SK-N-SH (cell line): ENCODE measurements around the gene MACO1. TPM values are rescaled to one million over a fixed set of nuclear protein-coding genes. Genes with fewer than 3 reads are reported as not detected.

ENCODE experiments used
- CTCF ChIA-PET: fragments of 300-600, 350-600 bp; formaldehyde crosslinking; extraction: SDS; loops from one replicate; lab custom pipeline; 2021; lab: Yijun Ruan, JAX
- POLR2A ChIA-PET: fragments of 350-600 bp; sonication (Branson Sonifier 250); formaldehyde crosslinking; extraction: SDS; loops from one replicate; lab custom pipeline; 2020; ENCODE audit warnings: antibody characterized with exemption, inconsistent platforms; lab: Yijun Ruan, JAX
- DNase-seq: peaks from one replicate; pipeline ENCODE4 v3.0.0; 2012
- H2AFZ ChIP-seq: fragments of 200-600 bp; sonication (generic); 2 replicates; pipeline ENCODE4 v1.8.1; 2016; ENCODE audit warnings: antibody characterized with exemption, mild to moderate bottlenecking, low read depth
- H3F3A ChIP-seq: fragments of 200-600 bp; sonication (generic); replicated peaks from 2 replicates; pipeline ENCODE3; 2016; ENCODE audit warnings: antibody characterized with exemption, mild to moderate bottlenecking; ENCODE audit not compliant: insufficient read depth
- H3K27ac ChIP-seq, 2 experiments: fragments of 200-500 bp in 1 of 2; fragments of 200-600 bp in 1 of 2; sonication (Bioruptor generic) in 1 of 2; sonication (generic), shearing (Covaris generic) in 1 of 2; 2 replicates each; pipeline versions ENCODE4 v1.5.1 to v1.6.1; 2014 to 2016; ENCODE audit warnings: low read depth in 2 of 2, inconsistent platforms in 1 of 2, low read length in 1 of 2, mild to moderate bottlenecking in 1 of 2, mixed read lengths in 1 of 2
- H3K27me3 ChIP-seq: fragments of 200-600 bp; sonication (generic), shearing (Covaris generic); 2 replicates; pipeline ENCODE4 v1.6.1; 2016; ENCODE audit warnings: mixed run types; ENCODE audit not compliant: insufficient read depth
- H3K36me3 ChIP-seq, 2 experiments: fragments of 200-500 bp in 1 of 2; fragments of 200-600 bp in 1 of 2; sonication (Bioruptor generic) in 1 of 2; sonication (generic) in 1 of 2; replicated peaks in 1 of 2; 2 replicates each; pipeline versions ENCODE3 to v1.5.1; 2014 to 2016; ENCODE audit warnings: low read length in 1 of 2, mild to moderate bottlenecking in 1 of 2; ENCODE audit not compliant: insufficient read depth in 2 of 2, control insufficient read depth in 1 of 2
- H3K4me1 ChIP-seq, 2 experiments: fragments of 200-500 bp in 1 of 2; fragments of 200-600 bp in 1 of 2; sonication (Bioruptor generic) in 1 of 2; sonication (generic), shearing (Covaris generic) in 1 of 2; 2 replicates each; pipeline versions ENCODE4 v1.5.1 to v1.6.1; 2014 to 2016; ENCODE audit warnings: low read depth in 1 of 2, low read length in 1 of 2, mixed run types in 1 of 2; ENCODE audit not compliant: insufficient read depth in 2 of 2, control insufficient read depth in 1 of 2
- H3K4me2 ChIP-seq: fragments of 200-600 bp; sonication (generic), shearing (Covaris generic); 2 replicates; pipeline ENCODE4 v1.6.1; 2017; ENCODE audit warnings: mixed run types
- H3K4me3 ChIP-seq, 2 experiments: fragments of 200-500 bp in 1 of 2; fragments of 200-600 bp in 1 of 2; sonication (Bioruptor generic) in 1 of 2; sonication (generic), shearing (Covaris generic) in 1 of 2; 2 replicates each; pipeline versions ENCODE4 v1.5.1 to v1.8.1; 2014 to 2016; ENCODE audit warnings: low read depth in 2 of 2, inconsistent platforms in 1 of 2, low read length in 1 of 2, mild to moderate bottlenecking in 1 of 2, mixed read lengths in 1 of 2, moderate library complexity in 1 of 2
- H3K79me2 ChIP-seq: fragments of 200-600 bp; sonication (generic); 2 replicates; pipeline ENCODE4 v1.8.1; 2017; ENCODE audit warnings: mild to moderate bottlenecking; ENCODE audit not compliant: insufficient read depth
- H3K9ac ChIP-seq: fragments of 200-600 bp; sonication (generic); 2 replicates; pipeline ENCODE4 v1.6.1; 2017; ENCODE audit warnings: mixed run types
- H3K9me2 ChIP-seq: fragments of 200-600 bp; sonication (generic); 2 replicates; pipeline ENCODE4 v1.6.1; 2017; ENCODE audit warnings: mixed run types
- H3K9me3 ChIP-seq: fragments of 200-600 bp; sonication (generic); 2 replicates; pipeline ENCODE4 v1.6.1; 2017; ENCODE audit warnings: mixed run types, mild to moderate bottlenecking, moderate library complexity
- H4K20me1 ChIP-seq: fragments of 200-600 bp; sonication (generic); 2 replicates; pipeline ENCODE4 v1.6.1; 2017; ENCODE audit warnings: mild to moderate bottlenecking, mixed run types; ENCODE audit not compliant: insufficient read depth
- ELF1 ChIP-seq: IDR thresholded peaks from 2 replicates; pipeline ENCODE4 v1.4.0; 2012
- EP300 ChIP-seq, 2 experiments: IDR thresholded peaks; 2 replicates each; pipeline versions ENCODE4 v1.4.0 to v1.6.1; 2012; ENCODE audit warnings: borderline replicate concordance in 1 of 2, low read depth in 1 of 2, low read length in 1 of 2
- EZH2phosphoT487 ChIP-seq: fragments of 200-600 bp; sonication (generic); IDR thresholded peaks from 2 replicates; pipeline ENCODE4 v1.6.1; 2017; ENCODE audit warnings: low read depth, mixed run types, mild to moderate bottlenecking, antibody characterized with exemption, moderate library complexity, borderline replicate concordance
- FOXJ3 ChIP-seq: sonication (generic); formaldehyde crosslinking; IDR thresholded peaks from 2 replicates; pipeline ENCODE4 v1.5.1; 2020; ENCODE audit warnings: mild to moderate bottlenecking, missing genetic modification reagents
- FOXM1 ChIP-seq: IDR thresholded peaks from 2 replicates; pipeline ENCODE4 v1.4.0; 2012; ENCODE audit warnings: low read depth, mild to moderate bottlenecking
- GABPA ChIP-seq: IDR thresholded peaks from 2 replicates; pipeline ENCODE4 v1.4.0; 2012; ENCODE audit warnings: low read depth, mild to moderate bottlenecking
- GATA2 ChIP-seq: sonication (generic); formaldehyde crosslinking; IDR thresholded peaks from 2 replicates; pipeline ENCODE4 v1.5.0; 2020; ENCODE audit warnings: mild to moderate bottlenecking, missing genetic modification reagents
- JUND ChIP-seq: IDR thresholded peaks from 2 replicates; pipeline ENCODE4 v1.4.0; 2012
- MAX ChIP-seq: IDR thresholded peaks from 2 replicates; pipeline ENCODE4 v1.4.0; 2012; ENCODE audit warnings: low read depth
- MXI1 ChIP-seq: IDR thresholded peaks from 2 replicates; pipeline ENCODE4 v1.6.1; 2012; ENCODE audit warnings: mild to moderate bottlenecking, low read depth, low read length, improper control_type of control experiment
- NRF1 ChIP-seq: IDR thresholded peaks from 2 replicates; pipeline ENCODE4 v1.6.1; 2012; ENCODE audit warnings: low read depth, mild to moderate bottlenecking, low read length
- POLR2AphosphoS5 ChIP-seq: IDR thresholded peaks from 2 replicates; pipeline ENCODE4 v1.6.1; 2012; ENCODE audit warnings: low read depth, low read length
- RAD21 ChIP-seq: IDR thresholded peaks from 2 replicates; pipeline ENCODE4 v1.6.1; 2012; ENCODE audit warnings: mild to moderate bottlenecking, low read length
- RFX5 ChIP-seq: IDR thresholded peaks from 2 replicates; pipeline ENCODE4 v1.6.1; 2012; ENCODE audit warnings: mild to moderate bottlenecking, improper control_type of control experiment, low read length
- SIN3A ChIP-seq: IDR thresholded peaks from 2 replicates; pipeline ENCODE4 v1.6.1; 2012; ENCODE audit warnings: low read depth, mild to moderate bottlenecking, low read length, moderate library complexity, borderline replicate concordance
- SMC3 ChIP-seq: IDR thresholded peaks from 2 replicates; pipeline ENCODE4 v1.6.1; 2012; ENCODE audit warnings: low read depth, low read length, improper control_type of control experiment
- TAF1 ChIP-seq: IDR thresholded peaks from 2 replicates; pipeline ENCODE4 v1.6.1; 2012; ENCODE audit warnings: low read depth, mild to moderate bottlenecking, low read length, moderate library complexity, borderline replicate concordance
- TCF12 ChIP-seq: IDR thresholded peaks from 2 replicates; pipeline ENCODE4 v1.4.0; 2012
- TEAD4 ChIP-seq: IDR thresholded peaks from 2 replicates; pipeline ENCODE4 v1.4.0; 2012; ENCODE audit warnings: mild to moderate bottlenecking, borderline replicate concordance; ENCODE audit not compliant: insufficient read depth
- YY1 ChIP-seq: IDR thresholded peaks from 2 replicates; pipeline ENCODE4 v1.4.0; 2012; ENCODE audit warnings: low read depth, mild to moderate bottlenecking
- WGBS: methylation state at CpG from one replicate; pipeline ENCODE4 v1.1.6; 2017; ENCODE audit warnings: low lambda C conversion rate; 5-methylcytosine and 5-hydroxymethylcytosine counted together
- polyA plus RNA-seq, 3 experiments: library from polyadenylated mRNA; depleted of rRNA; stranded (reverse); fragments of >200 nt; gene quantifications; 2 replicates each; pipeline ENCODE4 v1.2.3, GENCODE V29; 2012

The MACO1 gene
- polyA plus RNA-seq, 1 of the 3 experiments (the other 2 are of a cell fraction), result 6.9 TPM

DNA sequence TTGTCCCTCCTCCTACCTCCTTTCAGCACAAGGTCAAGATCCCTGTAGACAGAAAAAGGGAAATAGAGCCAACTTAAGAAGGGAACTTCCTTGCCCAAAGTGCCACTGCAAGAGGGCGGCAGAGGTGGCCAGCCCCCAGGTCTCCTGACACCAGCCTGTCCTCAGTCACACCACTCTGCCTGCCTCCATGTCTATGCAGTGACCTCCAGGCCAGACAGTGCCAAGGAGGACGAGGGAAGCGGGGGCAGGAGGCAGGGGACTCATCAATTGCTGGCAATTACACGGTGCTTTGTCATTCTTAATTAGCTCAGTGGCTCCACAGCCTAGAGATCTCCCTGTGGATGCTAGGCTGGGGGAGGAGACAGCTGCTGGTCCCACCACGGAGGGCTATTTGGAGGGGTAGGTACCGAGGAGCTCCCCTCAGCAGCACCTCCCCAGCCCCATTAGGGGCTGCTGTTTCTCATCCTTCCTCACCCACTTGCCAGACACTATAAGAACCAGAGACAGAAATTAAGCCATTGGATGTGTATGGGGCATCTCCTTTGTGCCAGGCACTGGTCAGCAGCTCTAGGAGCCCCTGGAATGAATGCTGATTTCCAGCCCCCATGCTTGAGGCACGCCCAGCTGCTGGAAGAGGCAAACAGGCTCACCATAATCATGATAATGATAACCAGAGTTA, 106.6 kb downstream of the MACO1 start:
- no peak overlapping the region for H3K9ac ChIP-seq
- no peaks in the 10 kb centered on the region for H4K20me1 ChIP-seq
- no peak overlapping the region for H3K4me3 ChIP-seq
- no peaks in the 10 kb centered on the region for H3K9me2 ChIP-seq
- TF ChIP-seq GABPA, result no peak
- no peak for TF ChIP-seq TEAD4
- TF ChIP-seq SIN3A, result no peak
- DNase-seq, result no peak
- H3K27ac ChIP-seq, result no peak overlapping the region
- H3F3A ChIP-seq, result no peaks in the 10 kb centered on the region
- H3K79me2 ChIP-seq, result no peaks in the 10 kb centered on the region
- H3K9me3 ChIP-seq, result no peaks in the 10 kb centered on the region
- ChIA-PET POLR2A (no interaction called here), CTCF (interaction anchor here (1.1 to 1.9 kb wide), 4 partner anchors 16 to 207 kb away, joined by 3 to 9 read pairs (median 4); no protein-coding TSS in a partner anchor)
- H2AFZ ChIP-seq, result no peak overlapping the region
- no peaks in the 10 kb centered on the region for H3K36me3 ChIP-seq
- no peaks in the 10 kb centered on the region for H3K27me3 ChIP-seq
- H3K4me1 ChIP-seq, result peaks cover 0 to 18% of the 10 kb centered on the region in 2 experiments; a peak in 1 of 4 replicates
- no peak overlapping the region for H3K4me2 ChIP-seq
- WGBS, result 73% methylated on average over 5 of the region's 7 CpGs

GRCh38 chr1:25538191-25538767, 107.6 kb downstream of the MACO1 start:
- Histone ChIP-seq H4K20me1 (no peaks in the 10 kb centered on the region), H2AFZ (no peak overlapping the region), H3K4me1 (peaks cover 0 to 18% of the 10 kb centered on the region in 2 experiments; a peak in 1 of 4 replicates), H3K9ac (no peak overlapping the region), H3K4me2 (no peak overlapping the region), H3K79me2 (no peaks in the 10 kb centered on the region), H3K9me3 (no peaks in the 10 kb centered on the region), H3K9me2 (no peaks in the 10 kb centered on the region), H3K4me3 (no peak overlapping the region), H3K27ac (no peak overlapping the region), H3F3A (no peaks in the 10 kb centered on the region), H3K36me3 (no peaks in the 10 kb centered on the region), H3K27me3 (no peaks in the 10 kb centered on the region)
- 58% methylated on average over 4 of the region's 4 CpGs for WGBS
- TF ChIP-seq EP300 (IDR thresholded peaks at IDR 0.05; ENCODE audit: borderline replicate concordance in 1 of 2, low read depth in 1 of 2, low read length in 1 of 2), result no peak
- TF ChIP-seq POLR2AphosphoS5, result no peak
- no peak for TF ChIP-seq ELF1
- TF ChIP-seq TEAD4, result no peak
- TF ChIP-seq NRF1, result no peak
- no peak for TF ChIP-seq MAX
- no peak for TF ChIP-seq GABPA
- TF ChIP-seq JUND, result no peak
- TF ChIP-seq TAF1, result no peak
- TF ChIP-seq FOXJ3, result no peak
- no peak for TF ChIP-seq RFX5
- TF ChIP-seq MXI1, result no peak
- no peak for TF ChIP-seq FOXM1
- TF ChIP-seq YY1, result no peak
- no peak for TF ChIP-seq GATA2 (CRISPR knock-in tag)
- no peak for TF ChIP-seq RAD21
- no peak for TF ChIP-seq TCF12
- no peak for TF ChIP-seq EZH2phosphoT487
- TF ChIP-seq SMC3, result no peak
- ChIA-PET CTCF (interaction anchor here (1.0 to 1.9 kb wide), 5 partner anchors 17 to 206 kb away, joined by 3 to 5 read pairs (median 4); no protein-coding TSS in a partner anchor), POLR2A (no interaction called here)
- no peak for DNase-seq
